WERI-Rb-1 (cell line): ENCODE data around the gene GRIN2A.

Source experiments
- DNase-seq: peaks from one replicate; pipeline ENCODE4 v3.0.0-alpha.2; 2020
- H3K27ac ChIP-seq: fragments of 250-450 bp; sonication (Bioruptor Pico); 2 replicates; pipeline ENCODE4 v1.5.1; 2020; ENCODE audit warnings: mild to moderate bottlenecking, moderate library complexity
- H3K27me3 ChIP-seq: fragments of 250-450 bp; sonication (Bioruptor Pico); 2 replicates; pipeline ENCODE4 v1.5.1; 2021; ENCODE audit warnings: mild to moderate bottlenecking, low read depth, moderate library complexity; ENCODE audit not compliant: insufficient read depth, severe bottlenecking
- H3K36me3 ChIP-seq: fragments of 250-450 bp; sonication (Bioruptor Pico); 2 replicates; pipeline ENCODE4 v1.5.1; 2020; ENCODE audit warnings: mild to moderate bottlenecking, moderate library complexity
- H3K4me3 ChIP-seq: 2 replicates; pipeline ENCODE4 v1.5.1; 2011; ENCODE audit warnings: low read depth, mild to moderate bottlenecking, control low read depth, low read length
- H3K9me3 ChIP-seq: fragments of 250-450 bp; sonication (Bioruptor Pico); 2 replicates; pipeline ENCODE4 v1.5.1; 2021; ENCODE audit warnings: mild to moderate bottlenecking, moderate library complexity; ENCODE audit not compliant: severe bottlenecking
- TF ChIP-seq, protein P1 (sequence below): IDR thresholded peaks from 2 replicates; pipeline ENCODE4 v1.5.1; 2011; ENCODE audit warnings: low read depth, mild to moderate bottlenecking, control low read depth, inconsistent platforms, low read length

GRIN2A gene

DNA sequence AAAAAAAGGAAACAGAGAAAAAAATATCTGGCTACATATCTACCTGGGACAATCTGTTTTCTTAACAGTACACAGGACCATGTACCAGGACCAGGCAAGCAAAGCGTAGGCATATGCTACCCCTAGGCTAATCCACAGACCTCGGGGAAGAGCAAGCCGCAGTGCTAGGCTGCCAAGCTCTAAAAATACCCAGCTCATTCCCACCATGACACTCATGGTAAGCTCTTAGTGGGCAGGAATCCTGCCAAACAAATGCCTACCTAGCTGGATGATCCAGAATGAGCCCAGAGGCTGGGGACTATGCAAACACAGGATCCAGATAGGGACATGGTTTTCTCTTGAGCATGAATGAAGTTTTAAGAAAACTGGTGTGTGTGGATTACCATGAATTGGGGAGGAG is 95.6 kb downstream of the GRIN2A start:
- Histone ChIP-seq H3K27ac (no peak overlapping the region), H3K9me3 (no peaks in the 10 kb centered on the region), H3K4me3 (no peak overlapping the region), H3K27me3 (no peaks in the 10 kb centered on the region), H3K36me3 (no peaks in the 10 kb centered on the region)
- no peak for DNase-seq
- TF ChIP-seq, protein P1, sequence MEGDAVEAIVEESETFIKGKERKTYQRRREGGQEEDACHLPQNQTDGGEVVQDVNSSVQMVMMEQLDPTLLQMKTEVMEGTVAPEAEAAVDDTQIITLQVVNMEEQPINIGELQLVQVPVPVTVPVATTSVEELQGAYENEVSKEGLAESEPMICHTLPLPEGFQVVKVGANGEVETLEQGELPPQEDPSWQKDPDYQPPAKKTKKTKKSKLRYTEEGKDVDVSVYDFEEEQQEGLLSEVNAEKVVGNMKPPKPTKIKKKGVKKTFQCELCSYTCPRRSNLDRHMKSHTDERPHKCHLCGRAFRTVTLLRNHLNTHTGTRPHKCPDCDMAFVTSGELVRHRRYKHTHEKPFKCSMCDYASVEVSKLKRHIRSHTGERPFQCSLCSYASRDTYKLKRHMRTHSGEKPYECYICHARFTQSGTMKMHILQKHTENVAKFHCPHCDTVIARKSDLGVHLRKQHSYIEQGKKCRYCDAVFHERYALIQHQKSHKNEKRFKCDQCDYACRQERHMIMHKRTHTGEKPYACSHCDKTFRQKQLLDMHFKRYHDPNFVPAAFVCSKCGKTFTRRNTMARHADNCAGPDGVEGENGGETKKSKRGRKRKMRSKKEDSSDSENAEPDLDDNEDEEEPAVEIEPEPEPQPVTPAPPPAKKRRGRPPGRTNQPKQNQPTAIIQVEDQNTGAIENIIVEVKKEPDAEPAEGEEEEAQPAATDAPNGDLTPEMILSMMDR = no peak

DNA sequence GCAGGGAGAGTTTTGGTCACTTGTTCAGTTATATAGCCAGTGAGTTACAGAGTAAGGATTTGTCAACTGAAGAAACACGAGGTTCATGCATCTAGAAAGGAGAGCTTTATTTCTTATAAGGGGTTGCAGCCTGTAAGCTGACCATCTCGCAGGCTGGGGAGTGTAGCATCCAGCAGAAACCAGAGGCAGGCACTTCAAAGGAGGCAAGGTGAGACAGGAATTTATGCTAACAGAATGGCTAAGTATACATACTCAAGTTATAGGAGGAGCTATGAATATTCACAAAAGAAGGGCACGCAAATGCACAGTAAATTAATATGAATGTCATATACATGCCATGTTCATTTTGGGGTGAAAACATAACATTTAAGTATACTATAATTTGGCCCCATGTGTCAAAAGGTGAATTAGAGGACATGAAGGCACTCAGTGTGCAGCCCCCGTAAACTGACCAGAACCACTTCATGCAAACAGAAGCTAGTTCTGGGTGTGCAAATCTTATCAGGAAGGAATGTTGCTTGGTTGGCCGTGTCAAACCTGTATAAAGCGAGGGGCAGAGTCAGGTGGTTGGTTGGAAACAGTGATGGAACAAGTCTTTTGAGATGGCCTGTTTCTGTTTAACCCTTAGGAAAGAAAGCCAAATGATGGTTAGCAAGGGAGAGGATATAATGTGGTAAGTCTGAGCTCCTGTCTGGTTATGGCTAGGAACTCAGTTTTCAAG is 97.0 kb downstream of the GRIN2A start:
- no peak overlapping the region for H3K27ac ChIP-seq
- TF ChIP-seq, protein P1 = no peak
- no peaks in the 10 kb centered on the region for H3K27me3 ChIP-seq
- H3K4me3 ChIP-seq = no peak overlapping the region
- H3K36me3 ChIP-seq = no peaks in the 10 kb centered on the region
- no peaks in the 10 kb centered on the region for H3K9me3 ChIP-seq
- DNase-seq = no peak

DNA sequence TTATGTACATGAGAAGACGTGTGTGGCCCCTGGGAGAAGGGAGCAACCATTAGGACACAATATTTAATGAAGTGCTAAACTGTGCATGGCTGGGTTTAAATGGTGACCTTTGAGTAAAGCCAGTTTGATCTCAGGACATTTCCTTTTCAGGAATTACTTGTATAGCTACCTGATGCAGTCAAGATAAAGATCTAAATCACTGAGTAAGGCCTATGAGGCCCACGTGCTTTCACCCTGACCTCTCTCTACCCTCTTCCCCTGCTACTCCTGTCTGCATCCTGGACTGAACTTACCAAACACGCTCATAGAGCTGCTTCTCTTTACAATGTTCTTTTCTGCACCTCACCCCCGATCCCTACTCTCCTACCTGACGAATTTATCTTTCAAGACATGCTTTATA is 98.9 kb downstream of the GRIN2A start:
- H3K4me3 ChIP-seq = no peak overlapping the region
- no peaks in the 10 kb centered on the region for H3K27me3 ChIP-seq
- H3K36me3 ChIP-seq = no peaks in the 10 kb centered on the region
- H3K9me3 ChIP-seq = no peaks in the 10 kb centered on the region
- TF ChIP-seq, protein P1 = no peak
- no peak for DNase-seq
- no peak overlapping the region for H3K27ac ChIP-seq

DNA sequence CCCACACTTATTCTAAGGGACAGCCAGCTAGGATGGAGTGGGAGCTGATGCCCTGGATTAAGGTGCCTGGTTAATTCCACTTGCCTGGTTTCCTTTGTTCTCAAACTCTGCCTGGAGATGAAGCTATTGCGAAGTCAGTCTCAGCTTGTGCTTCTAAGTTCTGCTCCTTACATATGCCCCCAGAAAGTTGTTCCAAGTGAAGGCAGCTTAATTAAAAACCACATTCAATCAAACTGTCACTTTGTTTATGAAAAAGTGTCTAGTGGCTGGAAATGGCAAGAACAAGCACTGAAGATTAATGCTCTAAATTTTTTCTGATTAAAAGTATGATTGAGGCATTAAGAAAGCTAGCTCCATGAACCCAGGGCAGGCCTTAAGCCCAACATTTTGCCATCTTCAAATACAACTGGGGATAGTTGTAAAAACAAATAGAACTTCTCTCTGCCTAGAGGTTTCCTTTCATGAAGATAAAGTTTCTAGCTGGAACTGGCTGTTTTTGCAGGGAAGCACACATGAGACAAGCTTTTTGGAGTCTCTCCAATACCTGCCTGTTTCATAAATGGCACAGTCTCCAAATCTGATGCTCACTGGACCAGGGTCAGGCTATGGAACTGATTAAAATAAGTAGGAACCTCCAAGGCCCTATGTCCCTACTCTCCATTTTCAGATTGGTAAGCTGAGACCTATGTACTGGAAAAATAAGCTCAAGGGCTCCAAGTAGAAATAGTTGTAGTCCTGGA is 100.9 kb downstream of the GRIN2A start:
- no peak overlapping the region for H3K4me3 ChIP-seq
- H3K36me3 ChIP-seq = no peaks in the 10 kb centered on the region
- H3K27ac ChIP-seq = no peak overlapping the region
- TF ChIP-seq, protein P1 = no peak
- no peaks in the 10 kb centered on the region for H3K9me3 ChIP-seq
- no peaks in the 10 kb centered on the region for H3K27me3 ChIP-seq
- DNase-seq = no peak

DNA sequence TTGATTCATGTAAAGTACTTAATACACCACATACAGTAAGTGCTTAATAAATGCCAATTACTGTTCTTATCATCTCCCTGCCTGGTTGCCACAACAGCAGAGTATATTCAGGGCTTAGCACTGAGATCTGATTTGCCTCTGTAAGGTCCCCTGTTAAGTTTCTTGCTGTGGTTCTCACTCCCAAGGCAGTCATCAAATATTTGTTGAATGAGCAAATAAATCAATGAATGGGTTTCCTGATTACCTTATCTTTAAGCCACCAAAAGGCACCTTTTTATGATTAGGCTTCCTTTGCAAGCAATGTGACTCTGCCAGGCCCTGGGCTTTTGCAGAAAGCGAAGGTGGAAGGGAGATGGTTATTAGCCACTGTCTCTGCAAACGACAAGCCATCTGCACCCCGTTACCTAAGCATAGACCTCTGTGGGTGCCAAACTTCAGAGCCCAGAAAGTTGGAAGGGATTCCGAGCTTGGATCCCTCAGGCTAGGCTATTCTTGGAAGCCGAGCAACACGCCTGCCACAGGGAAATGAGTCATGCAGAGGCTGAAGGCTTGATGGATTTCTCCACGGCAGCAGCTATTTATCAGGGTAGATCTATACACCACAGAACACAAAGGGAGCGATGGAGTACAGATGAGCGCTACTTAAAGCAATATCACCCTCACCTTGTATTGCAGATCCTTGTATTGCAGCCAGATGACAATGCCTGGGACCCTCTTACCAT is 102.0 kb downstream of the GRIN2A start:
- DNase-seq = no peak
- H3K9me3 ChIP-seq = no peaks in the 10 kb centered on the region
- no peaks in the 10 kb centered on the region for H3K27me3 ChIP-seq
- TF ChIP-seq, protein P1 = no peak
- no peak overlapping the region for H3K27ac ChIP-seq
- H3K36me3 ChIP-seq = no peaks in the 10 kb centered on the region
- H3K4me3 ChIP-seq = no peak overlapping the region
